Transverse colon (tissue), 3 donors: Measurements from ENCODE around the gene PACS2.

Experiments used
- CTCF ChIP-seq, 5 experiments: fragments of 200-600 bp in 3 of 5; fragments of 450-650 bp in 2 of 5; sonication (generic) in 3 of 5; IDR thresholded peaks; 1 replicate in 2 of 5; 2 replicates in 3 of 5; pipeline ENCODE4 v1.5.1; 2016 to 2017; ENCODE audit warnings: antibody characterized with exemption in 5 of 5, inconsistent platforms in 3 of 5, mild to moderate bottlenecking in 2 of 5, moderate library complexity in 1 of 5
- EP300 ChIP-seq: sonication (generic); formaldehyde crosslinking; IDR thresholded peaks from one replicate; pipeline ENCODE4 v1.6.1; 2017; ENCODE audit warnings: antibody characterized with exemption, low read depth

DNA sequence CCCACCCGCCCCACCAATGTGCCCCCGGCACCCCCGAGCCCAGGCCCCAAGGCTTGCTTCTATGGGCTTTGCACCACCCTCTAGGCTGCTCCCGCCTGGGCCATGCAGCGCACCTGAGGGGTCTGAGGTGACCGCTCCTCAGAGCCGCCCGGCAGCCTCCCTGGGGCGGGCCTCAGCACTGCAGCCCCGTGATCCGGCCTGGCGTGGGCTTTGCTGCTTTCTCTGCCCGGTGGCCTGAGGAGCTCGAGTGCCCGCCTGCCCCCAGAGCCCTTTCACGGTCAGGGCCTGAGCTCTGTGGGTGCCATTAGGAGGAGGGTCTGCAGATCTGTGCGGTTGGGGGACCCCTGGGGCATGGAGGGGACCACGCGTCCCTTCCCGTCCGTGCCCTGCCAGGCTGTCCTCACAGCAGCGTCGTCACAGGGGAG lies 111.3 kb downstream of the PACS2 start:
- TF ChIP-seq EP300 = no peak
- no peak for TF ChIP-seq CTCF (IDR thresholded peaks at IDR 0.05)
